Neural cell (in vitro differentiated cells): ENCODE measurements around the gene ERFL. TPM values are rescaled to one million over a fixed set of nuclear protein-coding genes. Genes with fewer than 3 reads are reported as not detected.

Source experiments
- H2AFZ ChIP-seq: fragments of 200-600, 300-800 bp; sonication (generic), shearing (Covaris generic); 2 replicates; pipeline ENCODE4 v1.6.0; 2014; ENCODE audit warnings: low read depth, mild to moderate bottlenecking, antibody characterized with exemption, low read length, moderate library complexity
- H3F3A ChIP-seq: fragments of 200-600 bp; shearing (Covaris generic); 2 replicates; pipeline ENCODE4 v1.6.1; 2016; ENCODE audit warnings: mild to moderate bottlenecking, moderate library complexity, mixed read lengths, antibody characterized with exemption, low read length; ENCODE audit not compliant: insufficient read depth, poor library complexity, severe bottlenecking
- H3K27ac ChIP-seq: fragments of 200-600, 300-800 bp; sonication (generic), shearing (Covaris generic); 2 replicates; pipeline ENCODE4 v1.5.1; 2014; ENCODE audit warnings: mild to moderate bottlenecking, low read length, moderate library complexity
- H3K27me3 ChIP-seq: fragments of 300-800, 200-600 bp; sonication (generic), shearing (Covaris generic); 2 replicates; pipeline ENCODE4 v1.6.0; 2014; ENCODE audit warnings: mild to moderate bottlenecking, low read depth, low read length, moderate library complexity; ENCODE audit not compliant: insufficient read depth
- H3K36me3 ChIP-seq: fragments of 300-800, 200-600 bp; sonication (generic), shearing (Covaris generic); 2 replicates; pipeline ENCODE4 v1.5.1; 2014; ENCODE audit warnings: mild to moderate bottlenecking, antibody characterized with exemption, low read length, moderate library complexity; ENCODE audit not compliant: insufficient read depth
- H3K4me2 ChIP-seq: fragments of 300-800, 200-600 bp; sonication (generic), shearing (Covaris generic); 2 replicates; pipeline ENCODE4 v1.6.0; 2014; ENCODE audit warnings: mild to moderate bottlenecking, low read length
- H3K4me3 ChIP-seq: fragments of 300-800, 200-600 bp; sonication (generic), shearing (Covaris generic); 2 replicates; pipeline ENCODE4 v1.5.1; 2014; ENCODE audit warnings: mild to moderate bottlenecking, low read length, moderate library complexity
- H3K79me2 ChIP-seq: fragments of 200-600 bp; shearing (Covaris generic); replicated peaks from 2 replicates; pipeline ENCODE4 v1.6.0; 2014; ENCODE audit warnings: mild to moderate bottlenecking, low read length, moderate library complexity; ENCODE audit not compliant: insufficient read depth
- H3K9ac ChIP-seq: fragments of 300-800, 200-600 bp; sonication (generic), shearing (Covaris generic); 2 replicates; pipeline ENCODE4 v1.6.1; 2016; ENCODE audit warnings: mild to moderate bottlenecking, low read length, mixed read lengths
- H3K9me2 ChIP-seq: fragments of 200-600 bp; shearing (Covaris generic); 2 replicates; pipeline ENCODE4 v1.6.1; 2016; ENCODE audit warnings: mild to moderate bottlenecking, low read length, mixed read lengths; ENCODE audit not compliant: insufficient read depth
- H3K9me3 ChIP-seq: fragments of 200-600, 300-800 bp; sonication (generic), shearing (Covaris generic); 2 replicates; pipeline ENCODE4 v1.6.1; 2016; ENCODE audit warnings: mild to moderate bottlenecking, mixed run types, low read length, moderate library complexity, mixed read lengths
- H4K20me1 ChIP-seq: fragments of 200-600 bp; shearing (Covaris generic); 2 replicates; pipeline ENCODE4 v1.6.1; 2016; ENCODE audit warnings: mild to moderate bottlenecking, mixed run types; ENCODE audit not compliant: insufficient read depth
- CTCF ChIP-seq: fragments of 450-650 bp; IDR thresholded peaks from 2 replicates; pipeline ENCODE4 v1.5.1; 2014; ENCODE audit warnings: antibody characterized with exemption, mild to moderate bottlenecking, moderate library complexity; ENCODE audit not compliant: poor library complexity, severe bottlenecking
- EP300 ChIP-seq: fragments of 450-650 bp; conservative IDR thresholded peaks from 2 replicates; pipeline ENCODE4 v1.6.1; 2014; ENCODE audit warnings: antibody characterized with exemption, mild to moderate bottlenecking, moderate library complexity; ENCODE audit not compliant: poor library complexity, severe bottlenecking
- EZH2 ChIP-seq: fragments of 200-600, 300-800 bp; shearing (Covaris generic), sonication (generic); IDR thresholded peaks from 2 replicates; pipeline ENCODE4 v1.6.1; 2014; ENCODE audit warnings: antibody characterized with exemption, low read length, borderline replicate concordance, mild to moderate bottlenecking; ENCODE audit not compliant: insufficient read depth, poor library complexity, severe bottlenecking
- MXI1 ChIP-seq: fragments of 450-650 bp; conservative IDR thresholded peaks from 2 replicates; pipeline ENCODE4 v1.6.1; 2014; ENCODE audit warnings: antibody characterized with exemption, mild to moderate bottlenecking; ENCODE audit not compliant: poor library complexity, severe bottlenecking
- POLR2AphosphoS5 ChIP-seq: IDR thresholded peaks from 2 replicates; pipeline ENCODE4 v1.6.1; 2012
- RAD21 ChIP-seq: fragments of 450-650 bp; conservative IDR thresholded peaks from 2 replicates; pipeline ENCODE4 v1.6.1; 2014; ENCODE audit warnings: antibody characterized with exemption, mild to moderate bottlenecking, moderate library complexity
- REST ChIP-seq: IDR thresholded peaks from 2 replicates; pipeline ENCODE4 v1.6.1; 2012; ENCODE audit warnings: borderline replicate concordance
- SMC3 ChIP-seq: fragments of 450-650 bp; conservative IDR thresholded peaks from 2 replicates; pipeline ENCODE4 v1.6.1; 2014; ENCODE audit warnings: antibody characterized with exemption, mild to moderate bottlenecking, moderate library complexity; ENCODE audit not compliant: poor library complexity
- TAF1 ChIP-seq: IDR thresholded peaks from 2 replicates; pipeline ENCODE4 v1.6.1; 2012; ENCODE audit warnings: low read depth
- polyA plus RNA-seq: library from polyadenylated mRNA; depleted of rRNA; stranded (reverse); fragments of >200 nt; gene quantifications from 2 replicates; pipeline ENCODE4 v1.2.3, GENCODE V29; 2014

ERFL gene
- polyA plus RNA-seq, 1 donor from 2014 or later = 0.31 TPM

GRCh38 chr19:41897820-41898219, 30.4 kb downstream of the ERFL start:
- Histone ChIP-seq H3K27me3 (no peaks in the 10 kb centered on the region), H3K79me2 (no peaks in the 10 kb centered on the region), H3K4me3 (no peak overlapping the region), H3K36me3 (no peaks in the 10 kb centered on the region), H4K20me1 (no peaks in the 10 kb centered on the region), H3K27ac (no peak overlapping the region), H2AFZ (no peak overlapping the region), H3F3A (no peaks in the 10 kb centered on the region), H3K9me3 (no peaks in the 10 kb centered on the region), H3K9me2 (no peaks in the 10 kb centered on the region), H3K9ac (no peak overlapping the region), H3K4me2 (no peak overlapping the region)
- TF ChIP-seq CTCF (no peak), REST (no peak), MXI1 (no peak), TAF1 (no peak), EP300 (no peak), EZH2 (no peak)

GRCh38 chr19:41897181-41897580, 31.1 kb downstream of the ERFL start:
- TF ChIP-seq CTCF (no peak), EP300 (no peak), TAF1 (no peak), MXI1 (no peak), EZH2 (no peak), REST (no peak), POLR2AphosphoS5 (no peak), SMC3 (no peak), RAD21 (no peak)
- Histone ChIP-seq H3K9me3 (no peaks in the 10 kb centered on the region), H3K4me3 (no peak overlapping the region), H3K79me2 (no peaks in the 10 kb centered on the region), H3F3A (no peaks in the 10 kb centered on the region), H3K4me2 (no peak overlapping the region), H3K9me2 (no peaks in the 10 kb centered on the region), H2AFZ (no peak overlapping the region), H3K9ac (no peak overlapping the region), H3K27me3 (no peaks in the 10 kb centered on the region), H3K27ac (no peak overlapping the region), H3K36me3 (no peaks in the 10 kb centered on the region), H4K20me1 (no peaks in the 10 kb centered on the region)
